Measurements from ENCODE around the gene ULK1.

The ULK1 gene

DNA sequence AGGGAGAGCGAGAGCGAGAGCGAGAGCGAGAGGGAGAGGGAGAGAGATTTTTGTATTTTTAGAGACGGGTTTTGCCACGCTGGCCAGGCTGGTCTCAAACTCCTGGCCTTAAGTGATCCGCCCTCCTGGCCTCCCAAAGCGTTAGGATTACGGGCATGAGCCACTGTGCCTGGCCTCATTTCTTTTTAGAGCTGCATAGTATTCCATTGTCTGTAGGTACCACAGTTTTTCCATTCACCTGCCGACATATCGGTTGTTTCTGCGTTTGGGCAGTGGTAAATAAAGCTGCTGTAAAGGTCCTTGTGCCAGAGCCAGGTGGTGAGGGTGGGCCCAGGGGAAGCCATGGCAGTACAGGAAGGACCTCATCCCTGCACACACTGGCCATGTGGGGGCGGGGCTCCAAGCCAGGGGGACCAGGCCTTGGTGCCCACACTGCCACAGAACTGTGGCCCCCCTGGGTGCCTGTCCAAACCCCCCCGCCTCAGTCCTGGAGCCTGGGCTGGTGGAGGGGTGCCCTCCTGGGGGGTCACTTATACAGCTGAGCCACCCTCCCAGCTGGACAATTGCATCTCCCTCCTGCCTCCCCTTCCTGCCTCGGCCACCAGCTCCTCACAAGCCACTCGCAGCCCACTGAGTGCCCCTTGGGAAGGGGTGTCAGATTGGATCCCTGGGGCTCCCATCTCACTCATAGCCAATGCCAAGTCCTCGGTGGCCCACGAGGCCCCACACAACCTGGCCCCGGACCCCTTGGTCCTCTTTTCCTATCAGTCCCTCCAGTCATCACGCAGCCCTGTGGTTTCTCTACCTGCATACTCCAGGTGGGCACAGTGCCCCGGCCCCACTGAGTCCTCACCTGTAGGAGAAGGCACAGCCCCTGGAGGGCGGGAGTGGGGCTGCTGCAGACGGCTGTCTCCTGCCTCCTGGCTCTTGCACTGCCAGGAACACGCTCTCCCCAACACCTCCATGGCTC is 33.0 kb downstream of the ULK1 start:
- DNase-seq (ENCODE audit: insufficient read length, low spot score) (no peak), FAIRE-seq (no peak)
- no peak for TF ChIP-seq TAF1 (IDR thresholded peaks at IDR 0.05; ENCODE audit: low read depth, low read length)
- no peak for TF ChIP-seq PAX5 (IDR thresholded peaks at IDR 0.05; ENCODE audit: insufficient read depth, low read length, severe bottlenecking)
- TF ChIP-seq POLR2A (IDR thresholded peaks at IDR 0.05; ENCODE audit: low read depth, low read length) = no peak
- TF ChIP-seq POLR2AphosphoS5 (IDR thresholded peaks at IDR 0.05; ENCODE audit: low read depth, low read length) = no peak
- TF ChIP-seq SPI1 (IDR thresholded peaks at IDR 0.05; ENCODE audit: low read depth, low read length) = no peak
- TF ChIP-seq POU2F2 (IDR thresholded peaks at IDR 0.05; ENCODE audit: low read depth, low read length) = no peak

DNA sequence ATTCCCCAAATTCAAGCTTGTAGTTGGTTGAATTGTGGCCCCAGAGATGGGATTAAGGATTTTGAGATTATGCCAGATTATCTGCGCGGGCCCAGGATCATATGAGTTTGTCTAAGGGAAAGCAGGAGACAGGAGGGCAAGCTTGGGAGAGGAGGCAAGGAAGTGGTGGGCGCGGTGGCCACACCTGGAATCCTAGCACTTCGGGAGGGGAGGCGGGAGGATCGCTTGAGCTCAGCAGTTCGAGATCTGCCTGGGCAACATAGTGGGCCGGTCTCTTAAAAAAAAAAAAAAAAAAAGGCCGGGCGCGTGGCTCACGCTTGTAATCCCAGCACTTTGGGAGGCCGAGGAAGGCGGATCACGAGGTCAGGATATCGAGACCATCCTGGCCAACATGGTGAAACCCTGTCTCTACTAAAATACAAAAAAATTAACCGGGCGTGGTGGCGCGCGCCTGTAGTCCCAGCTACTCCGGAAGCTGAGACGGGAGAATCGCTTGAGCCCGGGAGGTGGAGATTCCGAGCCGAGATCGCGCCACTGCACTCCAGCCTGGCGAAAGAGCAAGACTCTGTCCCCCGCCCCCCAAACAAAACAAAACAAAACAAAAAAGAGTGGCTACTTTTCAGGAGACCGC is 33.8 kb downstream of the ULK1 start:
- peak; percentile 20 for FAIRE-seq
- DNase-seq (ENCODE audit: insufficient read length, low spot score) = no peak
- TF ChIP-seq POLR2A (IDR thresholded peaks at IDR 0.05; ENCODE audit: low read depth, low read length) (no peak), TAF1 (IDR thresholded peaks at IDR 0.05; ENCODE audit: low read depth, low read length) (no peak), SPI1 (IDR thresholded peaks at IDR 0.05; ENCODE audit: low read depth, low read length) (no peak), POU2F2 (IDR thresholded peaks at IDR 0.05; ENCODE audit: low read depth, low read length) (no peak), POLR2AphosphoS5 (IDR thresholded peaks at IDR 0.05; ENCODE audit: low read depth, low read length) (no peak), PAX5 (IDR thresholded peaks at IDR 0.05; ENCODE audit: insufficient read depth, low read length, severe bottlenecking) (no peak)

DNA sequence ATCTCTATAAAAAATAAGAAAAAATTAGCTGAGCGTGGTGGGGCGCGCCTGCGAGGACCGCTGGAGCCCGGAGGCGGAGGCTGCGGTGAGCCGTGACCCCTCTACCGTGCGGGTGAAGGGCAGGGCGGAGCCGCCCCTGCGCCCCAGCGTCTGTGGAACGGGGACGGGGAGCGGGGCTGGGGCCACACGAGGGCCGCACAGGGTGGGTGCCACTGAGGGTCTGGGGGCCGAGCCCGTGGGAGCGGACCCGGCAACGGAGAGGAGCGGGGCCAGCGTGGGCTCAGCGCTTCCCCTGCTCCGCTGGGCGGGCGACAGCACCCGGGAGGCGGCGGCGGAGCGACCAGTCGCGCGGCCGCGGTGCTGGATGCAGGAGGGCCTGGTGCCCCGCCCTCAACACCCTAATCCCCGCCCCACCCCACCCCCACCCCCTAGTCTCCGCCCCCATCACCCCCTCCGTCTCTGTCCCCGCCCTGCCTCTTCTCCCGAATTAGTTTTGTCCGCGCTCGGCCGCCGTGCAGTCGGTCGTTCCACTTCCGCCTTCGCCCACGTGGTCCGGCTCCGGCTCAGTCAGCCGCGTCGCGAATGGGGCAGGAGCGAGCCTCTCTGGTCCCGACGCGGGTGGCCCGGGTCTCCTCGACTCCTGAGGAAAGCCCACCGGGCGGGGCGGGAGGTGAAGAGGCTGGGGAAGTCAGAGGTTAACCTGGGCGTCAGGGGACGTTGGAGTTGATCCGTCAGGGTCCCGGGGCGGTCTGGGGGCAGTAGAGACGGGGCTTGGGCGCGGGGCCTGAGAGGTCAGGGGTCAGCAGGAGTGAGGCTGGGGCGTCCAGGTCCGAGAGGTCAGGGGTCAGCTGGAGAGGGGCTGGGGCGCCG is 34.5 kb downstream of the ULK1 start, which contains the start of gene PUS1:
Gene PUS1 (plus strand): TSS at position 566 of the 870 bp plus-strand sequence. CDS start 447 bp downstream, outside the sequence.
- peak; percentile 76 for TF ChIP-seq POLR2A (IDR thresholded peaks at IDR 0.05; ENCODE audit: low read depth, low read length)
- TF ChIP-seq POU2F2 (IDR thresholded peaks at IDR 0.05; ENCODE audit: low read depth, low read length) = peak; percentile 17; the same call in 1 of the 2 replicates
- peak; percentile 64 for TF ChIP-seq SPI1 (IDR thresholded peaks at IDR 0.05; ENCODE audit: low read depth, low read length)
- peak; percentile 77 for TF ChIP-seq TAF1 (IDR thresholded peaks at IDR 0.05; ENCODE audit: low read depth, low read length)
- peak; percentile 95 for TF ChIP-seq PAX5 (IDR thresholded peaks at IDR 0.05; ENCODE audit: insufficient read depth, low read length, severe bottlenecking)
- peak; percentile 71 for TF ChIP-seq POLR2AphosphoS5 (IDR thresholded peaks at IDR 0.05; ENCODE audit: low read depth, low read length)
- DNase-seq (ENCODE audit: insufficient read length, low spot score) (peak; percentile 97), FAIRE-seq (peak; percentile 98)

DNA sequence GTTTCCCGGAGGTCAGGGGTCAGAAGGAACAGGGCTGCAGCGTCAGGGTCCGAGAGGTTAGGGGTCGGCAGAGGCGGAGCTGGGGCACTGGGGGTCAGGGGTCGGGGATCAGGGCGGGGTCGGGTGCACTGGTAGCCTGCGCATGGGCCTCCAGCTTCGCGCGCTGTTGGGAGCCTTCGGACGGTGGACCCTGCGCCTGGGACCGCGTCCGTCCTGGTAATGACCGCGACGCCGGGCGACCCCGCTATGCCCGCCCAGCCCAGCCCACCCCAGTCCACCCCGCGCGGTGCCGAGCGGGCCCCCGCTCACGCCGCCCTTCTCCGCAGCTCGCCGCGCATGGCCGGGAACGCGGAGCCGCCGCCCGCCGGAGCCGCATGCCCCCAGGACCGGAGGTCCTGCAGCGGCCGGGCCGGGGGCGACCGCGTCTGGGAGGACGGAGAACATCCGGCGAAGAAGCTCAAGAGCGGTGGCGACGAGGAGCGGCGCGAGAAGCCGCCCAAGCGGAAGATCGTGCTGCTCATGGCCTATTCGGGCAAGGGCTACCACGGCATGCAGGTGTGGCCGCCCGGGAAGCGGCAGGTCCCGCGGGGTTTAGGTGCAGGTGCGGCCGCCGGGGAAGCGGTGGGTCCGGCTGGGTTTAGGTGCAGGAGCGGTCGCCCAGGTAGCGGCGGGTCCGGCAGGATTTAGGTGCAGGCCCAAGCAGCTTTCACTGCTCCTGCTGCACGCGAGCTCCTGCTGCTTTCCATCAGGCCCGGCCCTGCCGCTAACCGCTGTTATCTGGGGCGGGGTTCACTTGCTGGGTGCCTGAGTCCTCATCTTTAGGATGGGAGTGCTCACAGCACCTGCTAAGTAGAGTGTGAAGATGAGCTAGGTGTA is 35.4 kb downstream of the ULK1 start:
- no peak for TF ChIP-seq POLR2A (IDR thresholded peaks at IDR 0.05; ENCODE audit: low read depth, low read length)
- no peak for TF ChIP-seq TAF1 (IDR thresholded peaks at IDR 0.05; ENCODE audit: low read depth, low read length)
- no peak for TF ChIP-seq POLR2AphosphoS5 (IDR thresholded peaks at IDR 0.05; ENCODE audit: low read depth, low read length)
- TF ChIP-seq SPI1 (IDR thresholded peaks at IDR 0.05; ENCODE audit: low read depth, low read length) = no peak
- FAIRE-seq (peak; percentile 84), DNase-seq (ENCODE audit: insufficient read length, low spot score) (peak; percentile 56)

DNA sequence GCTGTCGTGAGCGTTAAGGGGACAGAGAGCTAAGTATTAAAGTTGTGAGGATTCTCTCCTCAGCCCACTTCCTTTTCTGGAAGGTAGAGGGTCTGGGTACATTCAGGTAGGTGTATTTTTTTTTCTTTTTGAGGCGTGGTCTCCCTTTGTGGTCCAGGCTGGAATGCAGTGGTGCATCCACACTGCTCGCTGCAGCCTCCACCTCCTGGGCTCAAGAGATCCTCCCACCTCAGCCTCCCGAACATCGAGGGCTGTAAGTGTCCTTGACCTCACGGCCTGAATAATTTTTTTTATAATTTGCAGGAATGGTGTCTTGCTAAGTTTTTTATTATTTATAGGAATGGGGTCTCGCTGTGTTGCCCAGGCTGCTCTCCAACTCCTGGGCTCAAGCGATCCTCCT is 36.1 kb downstream of the ULK1 start:
- DNase-seq (ENCODE audit: insufficient read length, low spot score) = no peak
- FAIRE-seq = no peak
- TF ChIP-seq SPI1 (IDR thresholded peaks at IDR 0.05; ENCODE audit: low read depth, low read length) (no peak), POU2F2 (IDR thresholded peaks at IDR 0.05; ENCODE audit: low read depth, low read length) (no peak), TAF1 (IDR thresholded peaks at IDR 0.05; ENCODE audit: low read depth, low read length) (no peak)

DNA sequence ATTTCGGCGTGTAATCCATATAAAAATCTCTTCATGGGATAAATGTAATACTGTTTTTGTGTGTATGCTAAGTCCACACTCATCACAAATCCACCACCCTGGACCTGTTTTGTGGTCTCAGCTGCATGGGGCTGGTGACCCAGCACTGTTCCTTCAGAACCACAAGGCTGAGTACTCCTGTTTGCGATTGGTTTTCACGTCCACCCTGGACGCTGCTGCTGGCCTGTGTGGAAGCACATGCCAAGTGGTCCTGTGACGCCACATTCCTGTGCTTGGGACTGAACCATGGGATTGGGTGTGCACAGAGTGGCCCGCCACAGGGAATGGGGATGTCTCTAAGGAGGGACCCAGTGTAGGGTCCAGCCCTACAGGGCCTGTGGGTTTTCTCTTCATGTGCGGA is 39.0 kb downstream of the ULK1 start:
- no peak for TF ChIP-seq PAX5 (IDR thresholded peaks at IDR 0.05; ENCODE audit: insufficient read depth, low read length, severe bottlenecking)
- peak; percentile 13; the same call in 1 of the 2 replicates for TF ChIP-seq POLR2A (IDR thresholded peaks at IDR 0.05; ENCODE audit: low read depth, low read length)
- TF ChIP-seq TAF1 (IDR thresholded peaks at IDR 0.05; ENCODE audit: low read depth, low read length) = no peak
- TF ChIP-seq POU2F2 (IDR thresholded peaks at IDR 0.05; ENCODE audit: low read depth, low read length) = no peak
- TF ChIP-seq POLR2AphosphoS5 (IDR thresholded peaks at IDR 0.05; ENCODE audit: low read depth, low read length) = no peak
- no peak for TF ChIP-seq SPI1 (IDR thresholded peaks at IDR 0.05; ENCODE audit: low read depth, low read length)
- no peak for FAIRE-seq
- DNase-seq (ENCODE audit: insufficient read length, low spot score) = no peak

DNA sequence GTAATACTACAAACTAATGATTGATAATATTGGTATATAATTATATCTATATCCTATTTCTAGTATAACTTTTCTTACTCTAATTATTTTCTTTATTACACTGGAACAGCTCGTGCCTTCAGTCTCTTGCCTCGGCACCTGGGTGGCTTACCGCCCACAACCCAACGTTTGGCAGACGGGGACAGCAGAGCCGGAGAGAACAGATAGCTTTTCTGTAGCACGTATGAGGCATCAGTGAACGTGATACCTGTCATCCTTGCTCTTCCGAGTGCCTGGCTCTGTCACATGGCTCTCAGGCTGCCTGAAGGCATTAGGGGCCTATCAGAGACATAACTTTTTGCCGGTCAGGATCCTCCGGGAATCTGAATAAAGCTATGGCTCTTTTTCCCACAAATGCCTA is 40.1 kb downstream of the ULK1 start:
- no peak for TF ChIP-seq POLR2A (IDR thresholded peaks at IDR 0.05; ENCODE audit: low read depth, low read length)
- no peak for TF ChIP-seq POU2F2 (IDR thresholded peaks at IDR 0.05; ENCODE audit: low read depth, low read length)
- TF ChIP-seq PAX5 (IDR thresholded peaks at IDR 0.05; ENCODE audit: insufficient read depth, low read length, severe bottlenecking) = no peak
- TF ChIP-seq SPI1 (IDR thresholded peaks at IDR 0.05; ENCODE audit: low read depth, low read length) = no peak
- no peak for TF ChIP-seq TAF1 (IDR thresholded peaks at IDR 0.05; ENCODE audit: low read depth, low read length)
- no peak for TF ChIP-seq POLR2AphosphoS5 (IDR thresholded peaks at IDR 0.05; ENCODE audit: low read depth, low read length)
- DNase-seq (ENCODE audit: insufficient read length, low spot score) = no peak
- no peak for FAIRE-seq

DNA sequence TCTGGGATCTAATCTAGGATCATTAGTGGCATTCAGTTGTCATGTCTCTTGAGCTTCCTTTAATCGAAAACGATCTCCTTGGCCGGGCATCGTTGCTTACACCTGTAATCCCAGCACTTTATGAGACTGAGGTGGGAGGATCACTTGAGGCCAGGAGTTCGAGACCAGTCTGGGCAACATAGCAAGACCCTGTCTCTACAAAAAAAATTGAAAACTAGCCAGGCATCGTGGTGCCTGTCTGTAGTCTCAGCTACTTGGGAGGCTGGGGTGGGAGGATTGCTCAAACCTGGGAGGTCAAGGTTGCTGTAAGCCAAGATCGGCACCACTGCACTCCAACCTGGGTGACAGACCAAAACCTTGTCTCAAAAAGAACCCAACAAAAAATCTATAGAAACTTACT is 43.7 kb downstream of the ULK1 start:
- FAIRE-seq (no peak), DNase-seq (ENCODE audit: insufficient read length, low spot score) (no peak)
- TF ChIP-seq TAF1 (IDR thresholded peaks at IDR 0.05; ENCODE audit: low read depth, low read length) (no peak), SPI1 (IDR thresholded peaks at IDR 0.05; ENCODE audit: low read depth, low read length) (no peak), POLR2AphosphoS5 (IDR thresholded peaks at IDR 0.05; ENCODE audit: low read depth, low read length) (no peak), POLR2A (IDR thresholded peaks at IDR 0.05; ENCODE audit: low read depth, low read length) (no peak), POU2F2 (IDR thresholded peaks at IDR 0.05; ENCODE audit: low read depth, low read length) (no peak), PAX5 (IDR thresholded peaks at IDR 0.05; ENCODE audit: insufficient read depth, low read length, severe bottlenecking) (no peak)
